NT2/D1 (cell line): ENCODE results near the gene TMEM214.
A peak's percentile ranks its signal among the peaks of the same experiment; 100 is the strongest.

Experiments
- DNase-seq: peaks from one replicate; pipeline ENCODE4 v3.0.0-alpha.2; 2011; ENCODE audit warnings: low read depth, low spot score
- H3K27me3 ChIP-seq: 2 replicates; pipeline ENCODE4 v1.6.0; 2011; ENCODE audit warnings: mild to moderate bottlenecking; ENCODE audit not compliant: insufficient read length, insufficient read depth
- H3K36me3 ChIP-seq: 2 replicates; pipeline ENCODE4 v1.6.1; 2011; ENCODE audit warnings: mild to moderate bottlenecking, low read length, mixed read lengths; ENCODE audit not compliant: insufficient read depth, insufficient read length
- H3K4me1 ChIP-seq: 2 replicates; pipeline ENCODE4 v1.5.1; 2011; ENCODE audit not compliant: insufficient read depth, insufficient read length
- H3K4me3 ChIP-seq: 2 replicates; pipeline ENCODE4 v1.5.1; 2011; ENCODE audit warnings: low read depth; ENCODE audit not compliant: insufficient read length
- H3K9ac ChIP-seq: 2 replicates; pipeline ENCODE4 v1.6.0; 2011; ENCODE audit warnings: low read depth; ENCODE audit not compliant: insufficient read length
- H3K9me3 ChIP-seq: 2 replicates; pipeline ENCODE4 v1.5.1; 2011; ENCODE audit warnings: mild to moderate bottlenecking, low read length; ENCODE audit not compliant: insufficient read depth
- SUZ12 ChIP-seq: IDR thresholded peaks from 2 replicates; pipeline ENCODE4 v1.6.1; 2011; ENCODE audit not compliant: insufficient read length, insufficient read depth; ENCODE audit errors: extremely low read depth
- YY1 ChIP-seq: IDR thresholded peaks from 2 replicates; pipeline ENCODE4 v1.6.1; 2011; ENCODE audit not compliant: insufficient read length, insufficient read depth
- ZNF274 ChIP-seq: IDR thresholded peaks from 2 replicates; pipeline ENCODE4 v1.6.1; 2011; ENCODE audit warnings: mild to moderate bottlenecking, low read depth, low read length

The TMEM214 gene

DNA sequence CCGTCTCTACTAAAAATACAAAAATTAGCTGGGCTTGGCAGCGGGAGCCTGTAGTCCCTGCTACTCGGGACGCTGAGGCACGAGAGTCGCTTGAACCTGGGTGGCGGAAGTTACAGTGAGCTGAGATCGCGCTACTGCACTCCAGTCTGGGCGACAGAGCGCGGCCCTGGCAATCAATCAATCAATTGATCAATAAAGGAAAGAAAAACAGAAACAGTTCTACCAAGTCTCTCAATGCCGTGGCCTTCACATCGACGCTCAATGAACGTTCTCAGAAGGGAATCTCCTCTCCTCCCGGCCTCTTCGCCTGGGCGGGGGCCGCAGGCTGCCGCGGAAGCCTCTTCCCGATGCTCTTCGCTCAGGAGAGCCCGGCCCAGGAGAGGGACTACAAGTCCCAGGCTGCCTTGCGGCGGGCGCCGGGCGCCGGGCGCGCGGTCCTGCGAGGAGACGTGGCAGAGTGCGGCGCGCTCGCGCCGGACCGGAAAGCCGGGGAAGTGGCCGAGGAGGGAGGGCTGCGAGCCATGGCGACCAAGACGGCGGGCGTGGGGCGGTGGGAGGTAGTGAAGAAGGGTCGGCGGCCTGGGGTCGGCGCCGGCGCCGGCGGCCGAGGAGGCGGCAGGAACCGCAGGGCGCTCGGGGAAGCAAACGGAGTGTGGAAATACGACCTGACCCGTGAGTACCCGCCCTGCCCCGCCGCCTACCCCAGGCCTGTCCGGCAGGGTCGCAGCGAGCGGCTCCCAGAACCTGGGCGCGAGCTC lies at the start of gene TMEM214:
TMEM214 (plus strand) TSS at position 471 of the 758 bp plus-strand sequence; CDS start at position 522, 51 bp downstream.
- H3K4me3 ChIP-seq = peak within 1 kb of the TSS; percentile 95
- H3K36me3 ChIP-seq = peaks cover 63% of the 10 kb centered on the region
- no peak for TF ChIP-seq ZNF274
- peak; percentile 22 for TF ChIP-seq YY1
- no peak for TF ChIP-seq SUZ12
- no peaks in the 10 kb centered on the region for H3K4me1 ChIP-seq
- H3K9ac ChIP-seq = peak within 1 kb of the TSS; percentile 97
- DNase-seq = peak; percentile 77
- H3K9me3 ChIP-seq = no peaks in the 10 kb centered on the region
- H3K27me3 ChIP-seq = no peaks in the 10 kb centered on the region

DNA sequence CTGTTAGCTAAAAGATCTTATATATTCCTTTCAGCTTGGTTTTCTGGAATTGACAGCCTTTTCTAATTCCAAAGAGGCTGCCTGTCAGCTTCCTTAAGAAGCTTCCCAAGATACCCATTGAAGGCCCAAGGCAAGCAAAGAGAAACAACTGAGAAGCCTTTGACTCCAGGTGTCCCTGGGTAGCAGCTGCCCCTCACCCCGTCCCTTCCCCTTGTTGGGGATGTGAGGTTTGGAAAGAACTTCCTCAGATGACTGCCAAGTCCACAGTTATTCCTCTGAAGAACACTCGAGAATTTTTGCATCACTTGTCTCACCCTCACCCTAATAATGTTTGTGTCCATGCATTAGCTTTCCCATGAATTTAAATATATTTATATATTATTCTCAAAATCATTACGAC lies 49.0 kb upstream of the TMEM214 start:
- peaks cover 2% of the 10 kb centered on the region for H3K4me1 ChIP-seq
- H3K36me3 ChIP-seq = no peaks in the 10 kb centered on the region
- H3K4me3 ChIP-seq = no peak overlapping the region
- no peaks in the 10 kb centered on the region for H3K27me3 ChIP-seq
- TF ChIP-seq SUZ12 = no peak
- TF ChIP-seq ZNF274 = no peak
- no peak for TF ChIP-seq YY1
- no peaks in the 10 kb centered on the region for H3K9me3 ChIP-seq
- no peak overlapping the region for H3K9ac ChIP-seq
- no peak for DNase-seq

- Histone ChIP-seq H3K4me3 (no peak overlapping the region), H3K27me3 (no peaks in the 10 kb centered on the region), H3K9me3 (no peaks in the 10 kb centered on the region), H3K4me1 (peaks cover 2% of the 10 kb centered on the region), H3K9ac (no peak overlapping the region), H3K36me3 (no peaks in the 10 kb centered on the region)
- DNase-seq = no peak
- no peak for TF ChIP-seq YY1
- TF ChIP-seq ZNF274 = no peak
- no peak for TF ChIP-seq SUZ12
Observed at GRCh38 chr2:26985807-26986206, 47.0 kb upstream of the TMEM214 start.

DNA sequence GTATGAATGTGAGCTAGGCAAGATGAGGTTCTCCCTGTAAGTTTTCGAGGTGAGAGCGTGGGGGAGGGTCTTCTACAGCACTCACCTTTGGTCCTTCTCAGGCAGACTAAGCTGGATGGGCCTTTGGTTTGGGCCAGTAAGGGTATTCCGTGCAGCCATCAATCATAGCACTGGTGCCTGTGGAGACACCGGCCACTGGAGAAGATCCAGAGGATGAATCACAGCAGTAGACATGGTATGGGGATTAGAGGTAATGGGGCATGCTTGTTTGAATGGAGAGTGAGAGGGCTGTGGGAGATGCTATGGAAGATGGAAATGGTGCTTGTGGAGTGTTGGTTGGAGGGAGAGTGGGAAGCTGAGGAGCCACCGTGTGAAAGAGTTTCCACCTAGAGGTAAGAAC lies 46.2 kb upstream of the TMEM214 start:
- Histone ChIP-seq H3K36me3 (no peaks in the 10 kb centered on the region), H3K9ac (no peak overlapping the region), H3K9me3 (no peaks in the 10 kb centered on the region), H3K4me3 (no peak overlapping the region), H3K27me3 (no peaks in the 10 kb centered on the region), H3K4me1 (peaks cover 2% of the 10 kb centered on the region)
- DNase-seq = no peak
- TF ChIP-seq ZNF274 (no peak), SUZ12 (no peak), YY1 (no peak)

GRCh38 chr2:26988058-26988860 lies 44.5 kb upstream of the TMEM214 start:
- Histone ChIP-seq H3K36me3 (no peaks in the 10 kb centered on the region), H3K4me3 (no peak overlapping the region), H3K4me1 (peaks cover 2% of the 10 kb centered on the region), H3K9ac (no peak overlapping the region), H3K9me3 (no peaks in the 10 kb centered on the region), H3K27me3 (no peaks in the 10 kb centered on the region)
- no peak for DNase-seq
- TF ChIP-seq SUZ12 = no peak
- no peak for TF ChIP-seq ZNF274
- TF ChIP-seq YY1 = no peak

GRCh38 chr2:26989156-26989555 lies 43.6 kb upstream of the TMEM214 start:
- Histone ChIP-seq H3K4me3 (no peak overlapping the region), H3K4me1 (peaks cover 2% of the 10 kb centered on the region), H3K36me3 (no peaks in the 10 kb centered on the region), H3K9ac (no peak overlapping the region), H3K9me3 (no peaks in the 10 kb centered on the region), H3K27me3 (no peaks in the 10 kb centered on the region)
- DNase-seq = no peak
- no peak for TF ChIP-seq ZNF274
- no peak for TF ChIP-seq YY1
- TF ChIP-seq SUZ12 = no peak

DNA sequence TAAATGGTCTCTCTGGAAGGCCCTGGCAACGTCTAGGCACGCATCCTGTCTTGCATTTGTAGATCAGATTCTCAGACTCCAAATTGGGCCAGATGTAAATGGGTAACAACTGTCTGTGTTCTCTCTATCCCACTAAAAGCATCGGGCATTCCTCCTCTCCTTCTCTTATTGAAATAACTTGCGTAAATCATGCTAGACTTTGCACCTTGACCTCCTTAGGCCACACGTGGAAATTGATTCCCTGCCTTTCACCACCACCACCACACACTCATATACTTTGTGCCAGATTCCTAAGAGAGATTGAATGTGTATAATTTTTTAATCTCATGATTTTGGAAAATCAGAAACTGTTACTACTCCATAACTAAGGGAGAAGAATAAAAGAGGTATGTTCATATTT lies 41.0 kb upstream of the TMEM214 start:
- Histone ChIP-seq H3K9me3 (no peaks in the 10 kb centered on the region), H3K4me3 (no peak overlapping the region), H3K27me3 (no peaks in the 10 kb centered on the region), H3K9ac (no peak overlapping the region), H3K36me3 (no peaks in the 10 kb centered on the region), H3K4me1 (peaks cover under 1% of the 10 kb centered on the region)
- TF ChIP-seq ZNF274 (no peak), YY1 (no peak), SUZ12 (no peak)
- DNase-seq = no peak
